Prostate gland (tissue), 2 donors: ENCODE measurements around the gene ADGRD1.

Experiments used
- CTCF ChIP-seq, 4 experiments: fragments of 200-600 bp in 2 of 4; fragments of 450-650 bp in 2 of 4; sonication (generic) in 2 of 4; IDR thresholded peaks; 1 replicate in 3 of 4; 2 replicates in 1 of 4; pipeline ENCODE4 v1.5.1; 2016 to 2019; ENCODE audit warnings: antibody characterized with exemption in 4 of 4, mild to moderate bottlenecking in 2 of 4, moderate library complexity in 2 of 4
- POLR2A ChIP-seq: fragments of 450-650 bp; IDR thresholded peaks from one replicate; pipeline ENCODE4 v1.6.1; 2016; ENCODE audit warnings: antibody characterized with exemption, mild to moderate bottlenecking
- POLR2AphosphoS5 ChIP-seq: sonication (generic); formaldehyde crosslinking; IDR thresholded peaks from one replicate; pipeline ENCODE4 v1.6.1; 2017; ENCODE audit warnings: antibody characterized with exemption

DNA sequence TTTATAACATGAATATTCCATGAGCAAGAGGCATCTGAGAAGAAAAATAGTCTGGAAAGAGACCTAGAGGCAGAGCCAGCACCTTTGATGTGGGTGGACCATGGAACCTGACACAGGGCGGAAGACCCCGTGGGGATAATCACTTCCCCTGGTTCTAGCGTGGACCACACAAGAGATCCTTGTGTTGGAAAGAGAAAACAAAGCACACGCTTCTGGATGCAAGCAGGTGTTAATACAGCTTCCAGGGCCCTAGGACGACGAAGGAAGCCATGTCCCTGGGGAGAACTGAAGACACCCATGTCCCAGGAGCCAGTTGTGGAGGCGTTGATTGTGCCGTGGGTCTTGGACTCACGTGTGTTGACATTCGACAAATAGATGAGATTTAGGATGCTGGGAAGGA is 102.9 kb downstream of the ADGRD1 start:
- no peak for TF ChIP-seq CTCF (IDR thresholded peaks at IDR 0.05)
- TF ChIP-seq POLR2A = no peak
- TF ChIP-seq POLR2AphosphoS5 = no peak
